ENCODE data around the gene DCBLD2. TPM values are rescaled to one million over a fixed set of nuclear protein-coding genes. Genes with fewer than 3 reads are reported as not detected.

The DCBLD2 gene
- total and polyA plus RNA-seq, 2 experiments from 2014 or later: 68.3 to 203 TPM

- no peaks in the 10 kb centered on the region for H3K9me2 ChIP-seq (ENCODE audit: insufficient read depth)
- DNase-seq: no peak
- WGBS, 2 experiments (ENCODE audit: low coverage in 1 of 2, low lambda C conversion rate in 2 of 2, missing lambda C conversion rate in 2 of 2): 61 to 62% methylated on average over 4 of the region's 4 CpGs
- no peak overlapping the region for H3K4me3 ChIP-seq
- no peaks in the 10 kb centered on the region for H4K20me1 ChIP-seq (ENCODE audit: insufficient read depth)
- TF ChIP-seq EZH2 (IDR thresholded peaks at IDR 0.05; ENCODE audit: insufficient read depth, poor library complexity, severe bottlenecking) (no peak), EZH2phosphoT487 (IDR thresholded peaks at IDR 0.05; ENCODE audit: insufficient read depth, low read depth) (no peak)
- H3K36me3 ChIP-seq (ENCODE audit: low read depth): no peaks in the 10 kb centered on the region
- no peak overlapping the region for H3K4me2 ChIP-seq (ENCODE audit: unreplicated experiment)
- no peak overlapping the region for H3K9ac ChIP-seq
- peaks cover 48% of the 10 kb centered on the region for H3K27me3 ChIP-seq (replicated peaks; ENCODE audit: insufficient read depth)
- no peak overlapping the region for H3K27ac ChIP-seq
- in situ Hi-C loops (cut with MboI): no loop called here
- H3K9me3 ChIP-seq (ENCODE audit: low read depth): no peaks in the 10 kb centered on the region
- no peaks in the 10 kb centered on the region for H3F3A ChIP-seq (ENCODE audit: insufficient read depth)
- H2AFZ ChIP-seq: no peak overlapping the region
- H3K79me2 ChIP-seq (ENCODE audit: insufficient read depth): no peaks in the 10 kb centered on the region
- H3K4me1 ChIP-seq (ENCODE audit: insufficient read depth): no peaks in the 10 kb centered on the region
These were observed 154.6 kb downstream of the DCBLD2 start for GRCh38 chr3:98746882-98747281.

DNA sequence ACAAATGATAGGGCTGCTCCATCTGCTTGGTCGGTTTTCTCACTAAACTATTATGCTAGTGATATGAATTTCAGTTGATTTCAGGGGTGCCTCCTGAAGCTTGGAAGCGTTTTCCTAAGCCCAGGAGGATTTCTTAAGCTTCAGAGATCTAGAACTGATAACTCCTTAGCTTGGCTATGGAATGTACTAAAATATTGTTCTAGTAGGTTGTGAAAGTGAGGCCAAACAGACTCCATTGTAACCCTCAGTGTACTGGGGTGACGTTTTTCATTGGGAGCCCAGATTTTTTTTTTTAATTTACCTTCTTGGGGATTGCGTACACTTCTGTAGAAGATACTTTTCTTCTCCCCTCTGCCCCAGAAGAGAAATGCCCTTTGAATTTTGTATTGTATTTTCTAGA lies 155.4 kb downstream of the DCBLD2 start:
- H3F3A ChIP-seq (ENCODE audit: insufficient read depth): no peaks in the 10 kb centered on the region
- no peak overlapping the region for H3K4me2 ChIP-seq (ENCODE audit: unreplicated experiment)
- no peaks in the 10 kb centered on the region for H3K4me1 ChIP-seq (ENCODE audit: insufficient read depth)
- H3K4me3 ChIP-seq: no peak overlapping the region
- no peak overlapping the region for H3K27ac ChIP-seq
- no peaks in the 10 kb centered on the region for H4K20me1 ChIP-seq (ENCODE audit: insufficient read depth)
- H3K9me2 ChIP-seq (ENCODE audit: insufficient read depth): no peaks in the 10 kb centered on the region
- TF ChIP-seq EZH2phosphoT487 (IDR thresholded peaks at IDR 0.05; ENCODE audit: insufficient read depth, low read depth): no peak
- TF ChIP-seq EZH2 (IDR thresholded peaks at IDR 0.05; ENCODE audit: insufficient read depth, poor library complexity, severe bottlenecking): no peak
- H3K36me3 ChIP-seq (ENCODE audit: low read depth): no peaks in the 10 kb centered on the region
- no peak overlapping the region for H2AFZ ChIP-seq
- H3K9me3 ChIP-seq (ENCODE audit: low read depth): no peaks in the 10 kb centered on the region
- 31 to 37% methylated on average over 4 of the region's 4 CpGs for WGBS, 2 experiments (ENCODE audit: low coverage in 1 of 2, low lambda C conversion rate in 2 of 2, missing lambda C conversion rate in 2 of 2)
- no peaks in the 10 kb centered on the region for H3K79me2 ChIP-seq (ENCODE audit: insufficient read depth)
- no peak for DNase-seq
- H3K9ac ChIP-seq: no peak overlapping the region
- peaks cover 47% of the 10 kb centered on the region for H3K27me3 ChIP-seq (replicated peaks; ENCODE audit: insufficient read depth)
- in situ Hi-C loops (cut with MboI): no loop called here

Small RNA genes within 50 kb of the gene (small RNA-seq; reads per million reads assigned to genes)
- gene RNU6-1263P (ENCODE audit: low read depth, low replicate concordance): not detected
- gene RNU6-26P (ENCODE audit: low read depth, low replicate concordance): 0.31 reads per million

Other genes starting within 250 kb of the DCBLD2 start
- not detected in 2 replicates for gene ST3GAL6, start 138.4 kb downstream of the DCBLD2 start, total RNA-seq (2014; rRNA removed; shearing (Covaris generic))
- 0.56 and 1.9 TPM in 2 replicates for gene ST3GAL6, start 138.4 kb downstream of the DCBLD2 start, polyA plus RNA-seq (2016; fragmentation: Nextera tagmentation; extraction: Ambion mirVana)

Data from GM23248 (cell line).